B cell (primary cell): ENCODE results near the gene VIPR2. TPM values are rescaled to one million over a fixed set of nuclear protein-coding genes. Genes with fewer than 3 reads are reported as not detected.
A peak's percentile ranks its signal among the peaks of the same experiment; 100 is the strongest.

ENCODE experiments used
- ATAC-seq: fragments of 200-7000 bp; cut with Tn5 transposase; one replicate; pipeline ENCODE4 v1.10.0; 2021; ENCODE audit warnings: low read depth, mild to moderate bottlenecking, moderate number of reproducible peaks, moderate library complexity
- CTCF ChIA-PET: fragments of 350-600 bp; sonication (Branson Sonifier 250); formaldehyde crosslinking; loops from one replicate; lab custom pipeline; 2021; ENCODE audit warnings: antibody characterized with exemption, inconsistent platforms; lab: Charles Lee
- POLR2A ChIA-PET: fragments of 350-600 bp; sonication (Branson Sonifier 250); formaldehyde crosslinking; loops from one replicate; lab custom pipeline; 2021; ENCODE audit warnings: antibody characterized with exemption; lab: Charles Lee
- DNase-seq: peaks from one replicate; pipeline ENCODE4 v3.0.0; 2013
- H2AFZ ChIP-seq: 2 replicates; pipeline ENCODE4 v1.6.1; 2012; ENCODE audit warnings: mild to moderate bottlenecking, low read depth, low read length; ENCODE audit not compliant: insufficient read depth, poor library complexity, severe bottlenecking
- H3K27ac ChIP-seq, 2 donors: 1 replicate in 1 of 2; 2 replicates in 1 of 2; pipeline ENCODE4 v1.5.1; 2012 to 2013; ENCODE audit warnings: low read length in 2 of 2, mild to moderate bottlenecking in 2 of 2, moderate library complexity in 1 of 2
- H3K27me3 ChIP-seq, 4 experiments: fragments of 200-600 bp in 1 of 4; sonication (generic) in 1 of 4; replicated peaks in 1 of 4; 1 replicate in 2 of 4; 2 replicates in 2 of 4; pipeline versions ENCODE4 v1.6.1 to v1.7.0; 2013 to 2016; ENCODE audit warnings: low read length in 3 of 4, mild to moderate bottlenecking in 2 of 4, mixed read lengths in 1 of 4, moderate library complexity in 1 of 4; ENCODE audit not compliant: insufficient read depth in 4 of 4, control insufficient read depth in 3 of 4; ENCODE audit errors: control extremely low read depth in 1 of 4
- H3K36me3 ChIP-seq, 2 experiments: replicated peaks in 1 of 2; 1 replicate in 1 of 2; 2 replicates in 1 of 2; pipeline versions ENCODE4 v1.6.1 to v1.7.1; 2013; ENCODE audit warnings: low read length in 1 of 2; ENCODE audit not compliant: insufficient read depth in 2 of 2, control insufficient read depth in 1 of 2; ENCODE audit errors: control extremely low read depth in 1 of 2, extremely low read depth in 1 of 2
- H3K4me1 ChIP-seq, 2 donors: fragments of 200-600 bp in 1 of 2; sonication (generic) in 1 of 2; 1 replicate in 1 of 2; 2 replicates in 1 of 2; pipeline versions ENCODE4 v1.5.1 to v1.6.1; 2013 to 2017; ENCODE audit warnings: low read length in 2 of 2; ENCODE audit not compliant: control insufficient read depth in 2 of 2, insufficient read depth in 2 of 2
- H3K4me2 ChIP-seq: replicated peaks from 2 replicates; pipeline ENCODE3; 2012; ENCODE audit warnings: mild to moderate bottlenecking, low read depth, low read length; ENCODE audit not compliant: poor library complexity, severe bottlenecking
- H3K4me3 ChIP-seq, 5 experiments: fragments of 200-600 bp in 1 of 5; sonication (generic) in 1 of 5; 1 replicate in 3 of 5; 2 replicates in 2 of 5; pipeline versions ENCODE4 v1.5.1 to v1.7.0; 2011 to 2016; ENCODE audit warnings: low read length in 4 of 5, mild to moderate bottlenecking in 4 of 5, low read depth in 2 of 5, control low read depth in 1 of 5, moderate library complexity in 1 of 5; ENCODE audit not compliant: insufficient read depth in 1 of 5; ENCODE audit errors: control extremely low read depth in 1 of 5, extremely low read depth in 1 of 5
- H3K79me2 ChIP-seq: fragments of 200-600 bp; sonication (generic); one replicate; pipeline ENCODE4 v1.6.0; 2016; ENCODE audit warnings: low read length; ENCODE audit not compliant: control insufficient read depth, insufficient read depth
- H3K9ac ChIP-seq: fragments of 200-600 bp; sonication (generic); 2 replicates; pipeline ENCODE4 v1.6.1; 2017; ENCODE audit warnings: mild to moderate bottlenecking, low read length, moderate library complexity
- H3K9me3 ChIP-seq, 3 donors: one replicate each; pipeline versions ENCODE4 v1.6.1 to v1.7.1; 2013; ENCODE audit warnings: low read length in 2 of 3; ENCODE audit not compliant: control insufficient read depth in 2 of 3, insufficient read depth in 1 of 3; ENCODE audit errors: control extremely low read depth in 1 of 3
- H4K20me1 ChIP-seq: 2 replicates; pipeline ENCODE4 v1.6.0; 2012; ENCODE audit warnings: mild to moderate bottlenecking, low read length; ENCODE audit not compliant: insufficient read depth, control insufficient read depth, poor library complexity, severe bottlenecking
- H3K27ac Mint-ChIP-seq: one replicate; pipeline ENCODE4 v1.8.0; 2021; ENCODE audit warnings: mixed read lengths
- H3K27me3 Mint-ChIP-seq: one replicate; pipeline ENCODE4 v1.8.0; 2021; ENCODE audit warnings: mixed read lengths
- H3K4me1 Mint-ChIP-seq: one replicate; pipeline ENCODE4 v1.8.0; 2021; ENCODE audit warnings: mixed read lengths
- H3K4me3 Mint-ChIP-seq: one replicate; pipeline ENCODE4 v1.8.0; 2021; ENCODE audit warnings: mixed read lengths
- H3K9me3 Mint-ChIP-seq: one replicate; pipeline ENCODE4 v1.8.0; 2022; ENCODE audit warnings: mixed read lengths; ENCODE audit not compliant: insufficient read depth
- EZH2 ChIP-seq: IDR thresholded peaks from 2 replicates; pipeline ENCODE4 v1.6.1; 2012; ENCODE audit warnings: borderline replicate concordance, low read depth, mild to moderate bottlenecking, moderate library complexity, low read length; ENCODE audit not compliant: insufficient read depth, poor library complexity, severe bottlenecking
- WGBS: methylation state at CpG from one replicate; pipeline ENCODE4 v1.1.5; 2013; ENCODE audit warnings: missing lambda C conversion rate; ENCODE audit not compliant: insufficient coverage; 5-methylcytosine and 5-hydroxymethylcytosine counted together
- intact Hi-C: fragments of 100-400 bp; cut with micrococcal nuclease; formaldehyde crosslinking; loops from one replicate; pipeline ENCODE4 v1.10.0; 2022
- polyA minus RNA-seq: library from RNA; depleted of rRNA, polyadenylated mRNA; stranded (reverse); fragments of >200 nt; gene quantifications from 2 replicates; pipeline ENCODE4 v1.2.3, GENCODE V29; 2012
- polyA plus RNA-seq: library from polyadenylated mRNA; depleted of rRNA; stranded (reverse); fragments of >200 nt; gene quantifications from 2 replicates; pipeline ENCODE4 v1.2.3, GENCODE V29; 2012
- total RNA-seq, 2 donors: library from RNA; stranded (reverse); fragments of 120-200 nt in 1 of 2; gene quantifications; 1 replicate in 1 of 2; 2 replicates in 1 of 2; pipeline versions ENCODE4 v1.2.3 to v1.2.4, GENCODE V29; 2013 to 2022
- TF ChIP-seq, protein P1 (sequence below): fragments of 200-600 bp; IDR thresholded peaks from one replicate; pipeline ENCODE4 v1.8.0; 2022; ENCODE audit warnings: antibody characterized with exemption, mild to moderate bottlenecking

Gene VIPR2
- not detected in 2 replicates for total RNA-seq
- total RNA-seq (2013) = 0.16 TPM
- polyA plus RNA-seq = 0.09 TPM in 1 of 2 replicates, not detected in the other
- not detected in 2 replicates for polyA minus RNA-seq

DNA sequence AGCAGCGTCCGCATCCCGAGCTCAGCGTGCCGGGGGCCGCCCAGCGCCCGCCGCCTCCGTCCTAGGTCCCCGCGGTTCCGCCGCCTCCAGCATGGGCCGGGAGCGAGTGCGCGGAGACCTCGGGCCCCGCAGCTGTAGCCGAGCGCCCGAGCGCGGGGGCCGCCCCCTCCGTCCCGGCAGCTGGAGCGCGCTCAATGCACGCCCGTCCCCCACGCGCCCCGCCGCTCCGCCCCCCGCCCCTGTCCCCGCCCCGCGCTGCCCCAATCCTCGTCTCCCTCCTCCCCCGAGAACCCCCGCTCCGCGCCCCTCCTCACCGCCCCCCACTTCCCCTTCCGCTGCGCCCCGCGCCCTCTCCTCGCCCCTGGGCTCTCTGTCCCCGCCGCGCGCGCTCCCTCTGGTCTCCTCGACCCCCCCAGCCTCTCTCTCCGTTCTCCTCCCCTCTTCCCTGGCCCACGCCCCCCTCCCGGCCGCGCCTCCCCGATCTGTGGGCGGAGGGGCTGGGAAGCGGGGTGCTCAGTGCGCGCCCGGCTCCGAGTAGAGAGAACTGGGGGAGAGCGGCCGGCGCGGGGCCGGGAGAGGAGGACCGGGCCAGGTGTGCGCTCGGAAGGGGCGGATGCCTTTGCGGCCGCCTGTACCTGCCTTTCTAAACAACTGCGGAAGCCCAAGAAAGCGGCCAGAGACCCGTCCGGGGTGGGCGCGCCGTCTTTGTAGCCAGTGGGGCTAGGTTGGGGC is at the start of gene VIPR2:
TSS of gene VIPR2 (minus strand) at position 110 of the 732 bp plus-strand sequence. CDS start at position 14, 96 bp downstream.
- intact Hi-C loops = no loop called here
- H3K27ac Mint-ChIP-seq = no peak within 1 kb of the TSS
- H3K9me3 Mint-ChIP-seq = no peaks in the 10 kb centered on the region
- no peaks in the 10 kb centered on the region for H3K79me2 ChIP-seq
- H4K20me1 ChIP-seq = no peaks in the 10 kb centered on the region
- H3K4me1 Mint-ChIP-seq = peaks cover 3% of the 10 kb centered on the region
- ChIA-PET POLR2A (no interaction called here), CTCF (no interaction called here)
- peak within 1 kb of the TSS in 2 of 5 experiments; percentile 17 to 18 for H3K4me3 ChIP-seq
- TF ChIP-seq, protein P1, sequence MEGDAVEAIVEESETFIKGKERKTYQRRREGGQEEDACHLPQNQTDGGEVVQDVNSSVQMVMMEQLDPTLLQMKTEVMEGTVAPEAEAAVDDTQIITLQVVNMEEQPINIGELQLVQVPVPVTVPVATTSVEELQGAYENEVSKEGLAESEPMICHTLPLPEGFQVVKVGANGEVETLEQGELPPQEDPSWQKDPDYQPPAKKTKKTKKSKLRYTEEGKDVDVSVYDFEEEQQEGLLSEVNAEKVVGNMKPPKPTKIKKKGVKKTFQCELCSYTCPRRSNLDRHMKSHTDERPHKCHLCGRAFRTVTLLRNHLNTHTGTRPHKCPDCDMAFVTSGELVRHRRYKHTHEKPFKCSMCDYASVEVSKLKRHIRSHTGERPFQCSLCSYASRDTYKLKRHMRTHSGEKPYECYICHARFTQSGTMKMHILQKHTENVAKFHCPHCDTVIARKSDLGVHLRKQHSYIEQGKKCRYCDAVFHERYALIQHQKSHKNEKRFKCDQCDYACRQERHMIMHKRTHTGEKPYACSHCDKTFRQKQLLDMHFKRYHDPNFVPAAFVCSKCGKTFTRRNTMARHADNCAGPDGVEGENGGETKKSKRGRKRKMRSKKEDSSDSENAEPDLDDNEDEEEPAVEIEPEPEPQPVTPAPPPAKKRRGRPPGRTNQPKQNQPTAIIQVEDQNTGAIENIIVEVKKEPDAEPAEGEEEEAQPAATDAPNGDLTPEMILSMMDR = no peak
- TF ChIP-seq EZH2 = no peak
- peaks cover 0 to 29% (median 13%) of the 10 kb centered on the region in 4 experiments for H3K27me3 ChIP-seq
- peak within 1 kb of the TSS; percentile 22 for H2AFZ ChIP-seq
- ATAC-seq (no peak), DNase-seq (no peak)
- H3K9me3 ChIP-seq = peaks cover 0 to 19% (median 0%) of the 10 kb centered on the region in 3 donors
- peaks cover 25% of the 10 kb centered on the region for H3K27me3 Mint-ChIP-seq
- H3K36me3 ChIP-seq = no peaks in the 10 kb centered on the region
- H3K4me2 ChIP-seq = peak within 1 kb of the TSS; percentile 47
- H3K9ac ChIP-seq = no peak within 1 kb of the TSS
- peak within 1 kb of the TSS; percentile 21 for H3K4me3 Mint-ChIP-seq
- H3K27ac ChIP-seq = no peak within 1 kb of the TSS
- 5% methylated on average over 51 of the region's 88 CpGs for WGBS
- peaks cover 3 to 9% of the 10 kb centered on the region in 2 donors for H3K4me1 ChIP-seq

DNA sequence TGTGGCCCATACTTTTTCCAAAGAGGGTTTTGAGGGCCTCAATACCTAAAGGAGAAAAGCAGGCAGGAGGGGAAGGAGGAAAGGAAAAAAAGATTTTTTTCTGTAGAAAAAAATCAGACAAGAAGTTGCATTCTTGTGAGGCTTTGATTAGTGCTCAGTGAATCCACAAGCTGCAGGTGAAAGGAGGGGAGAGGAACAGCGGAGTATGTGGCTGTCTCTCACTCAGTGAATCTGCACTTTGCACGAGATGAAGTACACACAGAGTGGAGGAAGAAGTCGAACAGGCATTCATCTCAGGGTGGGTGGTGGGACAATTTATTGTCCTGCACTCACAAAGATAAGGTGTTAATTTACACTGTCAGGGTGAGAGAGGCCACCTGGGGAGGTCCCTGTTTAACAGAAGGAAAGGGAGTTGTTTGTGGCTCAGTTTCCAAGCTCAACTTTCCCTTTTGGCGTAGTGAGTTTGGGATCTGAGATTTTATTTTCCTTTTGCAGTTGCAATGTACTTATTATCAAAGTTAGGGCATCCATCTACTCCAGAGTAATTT is 49.0 kb upstream of the VIPR2 start:
- H3K4me3 Mint-ChIP-seq = no peak overlapping the region
- H3K4me1 Mint-ChIP-seq = peaks cover 17% of the 10 kb centered on the region

More for the DNA sequence above, 49.0 kb upstream of the VIPR2 start:
- Mint-ChIP-seq H3K27me3 (no peaks in the 10 kb centered on the region), H3K27ac (no peak overlapping the region), H3K9me3 (peaks cover 3% of the 10 kb centered on the region)
- no peak overlapping the region for H2AFZ ChIP-seq
- H3K4me2 ChIP-seq = no peak overlapping the region
- H3K4me1 ChIP-seq = peaks cover 7 to 10% of the 10 kb centered on the region in 2 donors
- POLR2A ChIA-PET = no interaction called here
- H3K27me3 ChIP-seq = no peaks in the 10 kb centered on the region
- WGBS = 100% methylated on average over 2 of the region's 4 CpGs
- H3K79me2 ChIP-seq = no peaks in the 10 kb centered on the region
- no peak overlapping the region for H3K27ac ChIP-seq
- no peaks in the 10 kb centered on the region for H3K36me3 ChIP-seq
- peaks cover 0 to 7% (median 0%) of the 10 kb centered on the region in 3 donors for H3K9me3 ChIP-seq
- TF ChIP-seq, protein P1 = no peak
- TF ChIP-seq EZH2 = no peak
- CTCF ChIA-PET = no interaction called here
- H3K4me3 ChIP-seq = no peak overlapping the region
- H3K9ac ChIP-seq = no peak overlapping the region
- DNase-seq (no peak), ATAC-seq (no peak)
- intact Hi-C loops = no loop called here
- no peaks in the 10 kb centered on the region for H4K20me1 ChIP-seq
